Measurements from ENCODE around the gene TEDDM1. TPM values are rescaled to one million over a fixed set of nuclear protein-coding genes. Genes with fewer than 3 reads are reported as not detected.

Gene TEDDM1
- total RNA-seq, 1 donor from 2014 or later, result not detected

DNA sequence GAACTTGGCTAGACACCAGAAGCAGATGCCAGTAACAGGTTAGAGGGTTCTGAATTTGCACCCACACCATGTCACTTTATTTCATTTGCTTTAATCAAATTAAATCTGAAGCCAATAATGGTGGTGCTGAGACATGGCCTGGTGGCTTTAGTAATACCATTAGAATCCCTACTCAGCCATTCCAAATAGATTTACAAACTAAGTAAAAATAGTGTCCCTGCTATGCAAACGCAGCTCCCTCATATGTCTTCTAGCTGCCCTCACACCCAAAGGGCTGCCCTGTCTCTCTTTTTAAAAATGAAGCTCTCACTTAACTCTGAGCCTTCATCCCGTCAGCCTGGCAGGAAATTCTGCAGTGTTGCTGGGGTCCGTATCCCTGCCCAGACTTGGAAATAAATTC, 29.9 kb downstream of the TEDDM1 start:
- intact Hi-C loops (cut with DNase I), result loop anchor here (10.0 kb wide), 1 partner anchor 1826 kb away; no protein-coding TSS in a partner anchor
- no peak for DNase-seq (ENCODE audit: extremely low spot score in 2 of 2)
- H3K4me3 ChIP-seq, result no peak overlapping the region
- no peaks in the 10 kb centered on the region for H3K4me1 ChIP-seq
- no peaks in the 10 kb centered on the region for H3K9me3 ChIP-seq
- H3K27me3 ChIP-seq, result no peaks in the 10 kb centered on the region
- TF ChIP-seq, protein P1, sequence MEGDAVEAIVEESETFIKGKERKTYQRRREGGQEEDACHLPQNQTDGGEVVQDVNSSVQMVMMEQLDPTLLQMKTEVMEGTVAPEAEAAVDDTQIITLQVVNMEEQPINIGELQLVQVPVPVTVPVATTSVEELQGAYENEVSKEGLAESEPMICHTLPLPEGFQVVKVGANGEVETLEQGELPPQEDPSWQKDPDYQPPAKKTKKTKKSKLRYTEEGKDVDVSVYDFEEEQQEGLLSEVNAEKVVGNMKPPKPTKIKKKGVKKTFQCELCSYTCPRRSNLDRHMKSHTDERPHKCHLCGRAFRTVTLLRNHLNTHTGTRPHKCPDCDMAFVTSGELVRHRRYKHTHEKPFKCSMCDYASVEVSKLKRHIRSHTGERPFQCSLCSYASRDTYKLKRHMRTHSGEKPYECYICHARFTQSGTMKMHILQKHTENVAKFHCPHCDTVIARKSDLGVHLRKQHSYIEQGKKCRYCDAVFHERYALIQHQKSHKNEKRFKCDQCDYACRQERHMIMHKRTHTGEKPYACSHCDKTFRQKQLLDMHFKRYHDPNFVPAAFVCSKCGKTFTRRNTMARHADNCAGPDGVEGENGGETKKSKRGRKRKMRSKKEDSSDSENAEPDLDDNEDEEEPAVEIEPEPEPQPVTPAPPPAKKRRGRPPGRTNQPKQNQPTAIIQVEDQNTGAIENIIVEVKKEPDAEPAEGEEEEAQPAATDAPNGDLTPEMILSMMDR (IDR thresholded peaks at IDR 0.05), result no peak
- no peak for TF ChIP-seq POLR2A (IDR thresholded peaks at IDR 0.05)
- no peak for TF ChIP-seq POLR2AphosphoS5 (IDR thresholded peaks at IDR 0.05; ENCODE audit: insufficient read depth in 1 of 2, low read depth in 1 of 2)
- no peak overlapping the region for H3K27ac ChIP-seq
- H3K36me3 ChIP-seq, result no peaks in the 10 kb centered on the region

DNA sequence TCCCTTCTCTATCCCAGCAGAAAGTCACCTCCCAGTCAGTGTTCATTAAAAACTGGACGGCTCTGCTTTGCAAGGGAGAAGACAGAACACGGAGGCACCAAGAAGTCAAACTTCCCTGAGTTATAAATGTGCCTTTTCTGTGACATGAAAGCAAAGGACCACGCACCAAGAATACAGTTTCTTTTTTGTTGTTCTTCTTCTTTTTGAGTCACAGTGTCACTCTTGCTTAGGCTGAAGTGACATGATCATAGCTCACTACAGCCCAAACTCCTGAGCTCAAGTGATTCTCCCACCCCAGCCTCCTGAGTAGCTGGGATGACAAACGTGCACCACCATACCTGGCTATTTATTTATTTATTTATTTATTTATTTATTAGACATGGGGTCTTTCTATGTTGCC, 31.6 kb downstream of the TEDDM1 start:
- Histone ChIP-seq H3K9me3 (no peaks in the 10 kb centered on the region), H3K4me1 (no peaks in the 10 kb centered on the region), H3K36me3 (no peaks in the 10 kb centered on the region), H3K27ac (no peak overlapping the region), H3K27me3 (no peaks in the 10 kb centered on the region), H3K4me3 (no peak overlapping the region)
- intact Hi-C loops (cut with DNase I), result no loop called here
- DNase-seq (ENCODE audit: extremely low spot score in 2 of 2), result no peak
- TF ChIP-seq, protein P1 (IDR thresholded peaks at IDR 0.05), result no peak
- TF ChIP-seq POLR2AphosphoS5 (IDR thresholded peaks at IDR 0.05; ENCODE audit: insufficient read depth in 1 of 2, low read depth in 1 of 2) (no peak), POLR2A (IDR thresholded peaks at IDR 0.05) (no peak)

DNA sequence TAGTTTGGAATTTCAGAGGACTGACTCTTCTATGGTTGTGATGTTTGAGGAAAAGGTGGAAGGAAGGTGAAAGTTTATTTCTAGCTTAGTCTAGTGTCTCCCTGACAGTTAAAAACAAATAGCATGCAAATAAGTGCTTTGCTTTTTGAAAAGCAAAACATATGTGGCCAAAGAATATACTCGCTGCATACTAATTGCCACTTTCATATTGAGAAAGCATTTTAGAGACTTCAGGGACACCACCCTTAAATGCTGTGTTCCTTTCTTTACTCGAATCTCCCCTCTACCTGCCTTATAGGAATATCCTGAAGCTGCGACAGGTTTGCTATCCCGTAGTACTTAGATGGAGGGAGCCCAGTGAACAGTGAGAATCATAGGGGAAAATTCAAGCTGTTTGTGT, 32.1 kb downstream of the TEDDM1 start:
- DNase-seq (ENCODE audit: extremely low spot score in 2 of 2), result no peak
- no peaks in the 10 kb centered on the region for H3K9me3 ChIP-seq
- no peaks in the 10 kb centered on the region for H3K4me1 ChIP-seq
- no peaks in the 10 kb centered on the region for H3K36me3 ChIP-seq
- intact Hi-C loops (cut with DNase I), result no loop called here
- no peaks in the 10 kb centered on the region for H3K27me3 ChIP-seq
- no peak overlapping the region for H3K4me3 ChIP-seq
- TF ChIP-seq POLR2AphosphoS5 (IDR thresholded peaks at IDR 0.05; ENCODE audit: insufficient read depth in 1 of 2, low read depth in 1 of 2) (no peak), POLR2A (IDR thresholded peaks at IDR 0.05) (no peak)
- TF ChIP-seq, protein P1 (IDR thresholded peaks at IDR 0.05), result no peak
- no peak overlapping the region for H3K27ac ChIP-seq

DNA sequence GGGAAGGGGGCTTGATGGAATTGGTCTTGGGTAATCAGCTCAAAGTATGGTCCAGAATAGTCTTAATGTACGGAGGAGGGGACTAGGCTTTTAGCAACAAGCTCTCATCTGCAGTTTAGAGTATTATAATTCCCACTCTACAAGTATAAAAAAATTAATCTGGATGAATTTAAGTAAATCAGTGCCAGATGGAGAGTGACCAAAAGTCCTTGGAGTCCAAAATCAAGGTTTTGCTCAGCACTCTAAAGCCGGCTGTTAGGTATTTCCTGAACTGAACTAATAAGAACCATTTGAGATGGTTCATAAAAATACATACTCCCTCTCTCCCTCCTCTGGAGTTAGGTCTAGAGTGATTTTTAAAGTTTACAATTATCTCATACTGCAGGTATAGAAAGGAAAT, 32.5 kb downstream of the TEDDM1 start:
- Histone ChIP-seq H3K27ac (no peak overlapping the region), H3K27me3 (no peaks in the 10 kb centered on the region), H3K9me3 (no peaks in the 10 kb centered on the region), H3K36me3 (no peaks in the 10 kb centered on the region), H3K4me3 (no peak overlapping the region), H3K4me1 (no peaks in the 10 kb centered on the region)
- intact Hi-C loops (cut with DNase I), result no loop called here
- TF ChIP-seq, protein P1 (IDR thresholded peaks at IDR 0.05), result no peak
- TF ChIP-seq POLR2A (IDR thresholded peaks at IDR 0.05), result no peak
- TF ChIP-seq POLR2AphosphoS5 (IDR thresholded peaks at IDR 0.05; ENCODE audit: insufficient read depth in 1 of 2, low read depth in 1 of 2), result no peak
- DNase-seq (ENCODE audit: extremely low spot score in 2 of 2), result no peak

DNA sequence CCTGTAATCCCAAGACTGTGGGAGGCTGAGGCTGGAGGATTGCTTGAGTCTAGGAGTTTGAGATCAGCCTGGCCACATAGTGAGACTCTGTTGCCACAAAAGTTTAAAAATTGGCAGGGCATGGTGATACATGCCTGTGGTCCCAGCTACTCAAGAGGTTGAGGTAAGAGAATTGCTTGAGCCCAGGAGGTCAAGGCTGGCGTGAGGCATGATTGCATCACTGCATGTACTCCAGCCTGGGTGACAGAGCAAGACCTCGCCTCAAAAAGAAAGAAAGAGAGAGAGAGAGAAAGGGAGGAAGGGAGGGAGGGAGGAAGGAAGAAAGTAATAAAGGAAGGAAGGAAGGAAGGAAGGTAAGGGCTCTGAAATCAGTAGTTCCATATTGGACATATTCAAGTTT, 33.9 kb downstream of the TEDDM1 start:
- H3K27ac ChIP-seq, result no peak overlapping the region
- H3K27me3 ChIP-seq, result no peaks in the 10 kb centered on the region
- TF ChIP-seq POLR2A (IDR thresholded peaks at IDR 0.05) (no peak), POLR2AphosphoS5 (IDR thresholded peaks at IDR 0.05; ENCODE audit: insufficient read depth in 1 of 2, low read depth in 1 of 2) (no peak)
- TF ChIP-seq, protein P1 (IDR thresholded peaks at IDR 0.05), result no peak
- no peaks in the 10 kb centered on the region for H3K36me3 ChIP-seq
- intact Hi-C loops (cut with DNase I), result no loop called here
- no peaks in the 10 kb centered on the region for H3K4me1 ChIP-seq
- no peak overlapping the region for H3K4me3 ChIP-seq
- no peak for DNase-seq (ENCODE audit: extremely low spot score in 2 of 2)
- no peaks in the 10 kb centered on the region for H3K9me3 ChIP-seq
